Gastroesophageal sphincter (tissue), 3 donors: ENCODE results near the gene IL25.

ENCODE experiments used
- CTCF ChIP-seq, 4 experiments: fragments of 200-600 bp in 2 of 4; fragments of 450-650 bp in 2 of 4; sonication (generic) in 1 of 4; IDR thresholded peaks; one replicate each; pipeline ENCODE4 v1.5.1; 2017 to 2019; ENCODE audit warnings: antibody characterized with exemption in 4 of 4, mild to moderate bottlenecking in 2 of 4, moderate library complexity in 2 of 4
- EP300 ChIP-seq: sonication (generic); formaldehyde crosslinking; IDR thresholded peaks from one replicate; pipeline ENCODE4 v1.6.1; 2017; ENCODE audit warnings: antibody characterized with exemption, mild to moderate bottlenecking
- POLR2A ChIP-seq, 2 donors: fragments of 450-650 bp; IDR thresholded peaks; one replicate each; pipeline ENCODE4 v1.6.1; 2017; ENCODE audit warnings: antibody characterized with exemption in 2 of 2, mild to moderate bottlenecking in 2 of 2, moderate library complexity in 1 of 2
- POLR2AphosphoS5 ChIP-seq: sonication (generic); formaldehyde crosslinking; IDR thresholded peaks from one replicate; pipeline ENCODE4 v1.6.1; 2017; ENCODE audit warnings: antibody characterized with exemption

DNA sequence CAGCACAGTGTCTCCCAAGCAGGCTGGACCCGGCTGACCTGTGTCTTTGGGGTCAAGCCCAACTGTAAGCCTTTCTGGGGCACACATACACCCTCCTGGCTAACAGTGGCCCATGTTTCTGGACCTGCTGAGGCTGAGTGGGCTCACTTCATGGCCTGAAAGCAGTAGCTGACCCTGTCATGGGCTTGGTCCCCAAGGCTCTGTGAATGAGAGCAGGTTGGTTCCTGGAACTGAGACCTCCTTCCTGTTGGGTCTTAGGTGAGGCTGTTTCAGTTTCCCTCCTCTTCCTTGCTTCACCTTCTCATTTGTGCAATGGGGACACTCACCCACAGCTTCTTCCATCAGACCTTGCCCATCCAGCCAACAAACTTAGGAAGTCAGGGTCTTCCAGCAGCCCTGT lies 744 bp upstream of the IL25 start:
- TF ChIP-seq CTCF (IDR thresholded peaks at IDR 0.05): no peak
- no peak for TF ChIP-seq POLR2A (IDR thresholded peaks at IDR 0.05)
- no peak for TF ChIP-seq POLR2AphosphoS5
- no peak for TF ChIP-seq EP300
